Embryonic facial prominence (tissue), 1 donor: Measurements from ENCODE around the gene TRMT2A.
"Not testable (repeated sequence)": the region's sequence is repeated elsewhere in the genome, so short reads cannot be mapped to it uniquely, and the experiment has no call there.

Experiments
- DNase-seq: peaks from one replicate; pipeline ENCODE4 v3.0.0-alpha.2; 2016; ENCODE audit errors: extremely low spot score

The TRMT2A gene

DNA sequence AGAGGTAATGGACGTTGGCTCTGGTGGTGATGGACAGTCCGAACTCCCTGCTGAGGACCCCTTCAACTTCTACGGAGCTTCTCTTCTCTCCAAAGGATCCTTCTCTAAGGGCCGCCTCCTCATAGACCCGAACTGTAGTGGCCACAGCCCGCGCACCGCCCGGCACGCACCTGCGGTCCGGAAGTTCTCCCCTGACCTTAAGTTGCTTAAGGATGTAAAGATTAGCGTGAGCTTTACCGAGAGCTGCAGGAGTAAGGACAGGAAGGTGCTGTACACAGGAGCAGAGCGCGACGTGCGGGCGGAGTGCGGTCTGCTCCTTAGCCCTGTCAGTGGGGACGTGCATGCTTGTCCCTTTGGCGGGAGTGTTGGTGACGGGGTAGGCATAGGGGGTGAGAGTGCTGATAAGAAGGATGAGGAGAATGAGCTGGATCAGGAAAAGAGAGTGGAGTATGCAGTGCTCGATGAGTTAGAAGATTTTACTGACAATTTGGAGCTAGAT, 30.9 kb downstream of the TRMT2A start:
- no peak for DNase-seq

- DNase-seq: no peak
Measured at GRCh38 chr22:20085651-20086050, 31.4 kb downstream of the TRMT2A start.

DNA sequence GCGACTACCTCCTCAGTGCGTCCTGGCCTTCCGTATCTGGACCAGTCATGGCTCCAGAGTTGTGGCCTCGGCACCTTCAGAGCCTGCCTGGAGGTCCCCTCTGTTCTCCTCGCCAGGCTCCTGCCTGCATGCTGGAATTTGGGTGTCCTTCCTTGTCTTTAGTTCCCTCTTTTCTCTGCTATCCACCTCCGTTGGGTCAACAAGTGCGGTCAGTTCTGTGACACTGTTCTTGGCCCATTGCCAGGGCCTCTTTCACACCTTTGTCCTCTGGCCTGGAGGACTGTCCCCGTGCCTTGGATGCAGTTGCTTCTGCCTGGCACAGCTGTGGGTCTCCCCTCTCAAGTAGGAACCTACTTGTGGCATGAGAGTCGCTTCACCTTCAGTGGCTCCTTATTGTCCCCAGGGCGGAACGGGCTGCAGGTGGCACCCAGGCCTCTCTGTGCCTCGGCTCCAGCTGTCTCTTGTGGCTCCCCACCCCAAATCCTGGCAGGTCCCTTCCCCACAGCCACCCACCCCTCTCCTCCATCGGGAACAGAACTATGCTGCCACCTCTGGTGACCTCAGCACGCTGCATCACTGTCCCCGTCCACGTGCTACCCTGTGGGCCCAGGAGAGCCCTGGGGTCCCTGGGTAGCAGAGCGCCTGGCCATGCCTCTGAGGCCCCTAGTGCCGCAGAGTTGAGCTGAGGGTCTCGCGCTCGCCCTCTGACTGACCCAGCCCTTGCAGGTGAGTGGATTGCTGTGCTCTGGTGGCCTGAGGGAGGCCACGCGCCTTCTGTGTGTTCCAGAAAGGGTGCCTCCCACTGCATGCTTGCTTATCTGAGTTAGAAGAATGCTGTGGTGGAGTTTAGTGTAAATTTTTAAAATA, 32.2 kb downstream of the TRMT2A start:
- DNase-seq: no peak

- DNase-seq: no peak
Measured at GRCh38 chr22:20083891-20084546, 33.0 kb downstream of the TRMT2A start.

DNA sequence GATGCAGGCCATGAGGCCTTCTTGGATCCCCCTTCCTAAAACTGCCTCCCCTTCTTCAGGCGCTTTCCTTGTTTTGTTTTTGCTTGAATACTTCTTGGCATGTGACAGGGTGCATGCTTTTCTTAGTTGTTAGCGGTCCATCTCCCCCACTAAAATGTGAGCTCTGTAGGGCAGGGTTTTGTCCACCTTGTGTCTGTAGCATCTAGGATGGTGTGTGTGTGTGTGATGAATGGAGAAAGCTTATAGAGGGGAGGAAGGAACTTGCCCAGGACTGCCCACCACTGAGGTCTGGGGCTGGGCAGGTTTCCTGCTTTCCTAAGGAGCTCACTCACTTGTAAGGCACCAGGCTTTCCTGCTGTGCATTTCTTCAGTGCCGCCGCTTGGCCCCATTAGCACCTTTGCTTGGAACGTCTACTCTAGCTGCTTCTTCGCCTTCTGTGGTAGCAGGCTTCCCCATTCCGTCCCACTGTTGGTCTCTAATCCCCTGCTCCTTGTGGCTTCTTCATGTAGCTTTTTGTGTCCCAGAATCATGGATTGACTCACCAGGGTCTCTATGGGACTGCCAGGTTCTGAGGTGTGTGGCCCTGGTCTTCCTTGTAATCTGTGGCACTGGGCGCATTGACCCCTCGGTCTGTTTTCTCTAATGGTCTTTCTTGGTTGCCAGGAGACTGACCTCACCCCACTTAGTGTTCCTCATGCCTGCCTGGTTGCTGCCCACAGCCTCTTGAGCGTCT, 33.7 kb downstream of the TRMT2A start:
- DNase-seq: no peak

DNA sequence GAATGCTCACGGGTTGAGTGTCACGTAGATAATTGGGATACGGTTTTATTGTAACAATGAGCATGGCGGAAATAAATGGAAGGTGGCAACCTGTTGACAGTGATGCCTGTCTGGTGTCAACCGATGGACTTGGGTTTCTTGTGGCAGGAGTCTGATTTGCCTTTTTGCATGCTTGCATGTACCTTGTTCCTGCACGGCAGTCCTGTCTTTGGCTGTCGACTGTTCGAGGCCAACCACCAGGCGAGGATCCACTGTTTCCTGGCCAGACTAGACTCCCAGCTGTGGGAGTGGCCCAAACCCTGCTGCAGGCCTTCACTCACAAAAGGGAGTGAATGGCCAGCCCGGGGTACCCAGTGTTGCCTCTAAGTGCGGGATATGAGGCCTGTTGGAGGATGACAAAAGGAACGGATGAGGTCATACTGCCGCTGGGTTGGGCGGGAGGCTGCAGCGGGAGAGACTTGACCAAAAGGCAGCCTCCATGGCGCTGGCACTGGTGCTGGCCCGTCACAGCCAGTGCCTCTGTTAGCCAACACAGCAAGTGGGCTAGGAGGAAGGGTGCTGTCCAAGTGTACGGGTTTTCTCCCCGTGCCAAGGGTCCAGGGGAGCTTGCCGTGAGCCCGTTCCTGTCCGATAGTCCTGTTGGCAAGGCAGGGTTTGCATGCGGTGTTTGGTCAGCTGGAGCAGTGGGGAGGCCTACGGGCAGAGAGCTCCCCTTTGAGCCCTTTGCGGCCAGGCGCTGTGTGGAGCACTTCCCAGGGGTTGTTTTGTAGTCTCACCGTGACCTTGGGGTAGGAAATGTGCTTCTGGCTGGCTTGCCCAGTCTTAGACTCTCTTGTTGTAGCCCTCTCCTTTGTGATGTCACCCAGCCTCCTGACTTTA, 36.0 kb downstream of the TRMT2A start:
- DNase-seq: no peak

- DNase-seq: no peak
Measured at GRCh38 chr22:20080445-20080775, 36.6 kb downstream of the TRMT2A start.

DNA sequence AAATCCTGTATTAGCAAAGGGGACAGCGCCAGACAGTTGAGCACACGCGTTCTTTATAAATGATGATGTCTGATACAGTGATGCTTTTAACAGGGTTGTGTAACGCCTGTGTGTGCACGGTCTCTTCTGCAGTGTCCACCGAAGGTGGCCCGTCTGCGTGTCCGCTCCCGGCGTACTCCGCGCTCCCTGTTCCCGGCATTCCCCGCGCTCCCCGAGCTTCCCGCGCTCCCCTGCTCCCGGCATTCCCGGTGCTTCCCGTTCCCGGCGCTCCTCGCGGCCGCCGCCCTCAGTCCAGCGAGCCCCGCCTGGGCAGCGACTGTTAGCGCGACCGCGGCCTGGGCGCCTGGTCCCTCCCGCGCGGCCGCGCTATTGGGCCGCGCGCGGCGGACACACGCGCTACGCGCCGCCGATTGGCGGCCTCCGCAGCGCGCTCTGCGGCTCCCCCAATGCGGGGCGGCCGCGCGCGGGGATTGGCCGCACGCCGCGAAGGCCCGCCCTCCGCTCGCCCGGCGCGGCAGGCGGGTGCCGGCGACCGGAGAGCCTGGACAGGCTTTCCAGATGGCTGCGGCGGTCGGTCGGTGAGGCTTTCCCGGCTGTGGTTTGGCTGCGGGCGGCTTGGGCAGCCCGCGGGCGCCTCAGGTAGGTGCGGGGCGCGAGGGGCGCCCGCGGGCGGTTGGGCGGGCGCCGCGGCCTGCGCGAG, 37.1 kb downstream of the TRMT2A start, which contains the start of gene DGCR8:
Gene DGCR8 (plus strand): TSS at position 497 of the 700 bp plus-strand sequence. CDS start 5,723 bp downstream, outside the sequence.
- DNase-seq: peak; percentile 90

DNA sequence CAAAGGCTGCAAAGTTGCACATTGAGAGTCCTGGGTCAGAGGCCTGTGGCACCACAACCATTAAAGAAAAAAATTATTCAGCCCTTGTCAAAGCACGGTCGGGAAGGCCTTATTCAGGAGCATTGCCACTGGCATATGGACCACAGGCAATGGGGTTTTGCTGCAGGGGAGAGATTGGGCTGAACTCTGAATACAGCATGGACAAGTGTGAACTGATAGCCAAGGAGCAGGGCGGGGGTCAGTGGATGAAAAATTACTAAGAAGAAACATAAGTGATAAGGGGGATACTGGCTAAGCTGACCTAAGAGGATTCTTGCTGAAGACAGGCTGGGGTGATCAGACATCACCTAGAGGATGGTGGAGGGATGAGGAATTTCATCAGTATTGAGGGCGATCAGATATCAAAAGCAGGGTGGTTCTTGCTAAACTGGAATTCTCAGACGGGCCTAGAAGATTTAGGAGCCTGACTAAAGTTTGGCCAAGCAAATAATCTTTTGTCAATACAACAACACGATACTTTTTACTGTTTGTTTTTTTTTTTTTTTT, 40.3 kb downstream of the TRMT2A start:
- DNase-seq: no peak

- no peak for DNase-seq
Measured at GRCh38 chr22:20071524-20071972, 45.5 kb downstream of the TRMT2A start.

DNA sequence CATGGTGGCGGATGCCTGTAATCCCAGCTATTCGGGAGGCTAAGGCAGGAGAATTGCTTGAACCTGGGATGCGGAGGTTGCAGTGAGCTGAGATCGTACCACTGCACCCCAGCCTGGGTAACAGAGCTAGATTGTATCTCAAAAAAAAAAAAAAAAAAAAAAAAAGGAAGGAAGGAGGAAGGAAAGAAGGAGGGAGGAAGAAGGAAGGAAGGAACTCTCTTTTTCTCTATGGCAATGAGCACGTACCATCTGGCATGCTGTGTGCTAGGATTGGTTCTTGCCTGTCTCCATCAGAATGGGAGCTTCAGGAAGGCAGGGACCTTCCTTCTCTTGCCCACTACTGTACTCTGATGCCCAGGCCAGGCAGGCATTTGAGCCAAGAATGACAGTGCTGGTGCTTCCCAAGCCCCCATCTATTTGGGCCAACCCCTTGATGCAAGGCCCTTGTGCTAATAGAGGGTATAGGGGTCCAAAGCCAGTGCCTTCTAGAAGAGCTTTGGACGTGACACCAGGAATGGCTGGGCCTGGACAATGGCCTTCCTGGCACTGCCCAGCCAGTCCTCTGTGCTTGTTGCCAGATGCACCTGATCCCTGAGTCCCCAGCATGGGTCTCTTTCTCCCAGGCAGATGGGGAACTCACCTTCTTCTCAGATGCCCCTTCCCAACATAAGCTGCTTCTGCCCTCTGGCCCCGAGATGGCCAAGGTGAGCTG, 47.5 kb downstream of the TRMT2A start:
- no peak for DNase-seq

GRCh38 chr22:20068640-20069039, 48.4 kb downstream of the TRMT2A start:
- no peak for DNase-seq

GRCh38 chr22:20067384-20067682, 49.7 kb downstream of the TRMT2A start:
- DNase-seq: not testable (repeated sequence)

GRCh38 chr22:20066617-20067383, 50.2 kb downstream of the TRMT2A start:
- no peak for DNase-seq

GRCh38 chr22:20065896-20066616, 51.0 kb downstream of the TRMT2A start:
- no peak for DNase-seq

GRCh38 chr22:20064545-20065262, 52.3 kb downstream of the TRMT2A start:
- DNase-seq: no peak

GRCh38 chr22:20064140-20064480, 52.9 kb downstream of the TRMT2A start:
- no peak for DNase-seq
